Nephron (organoid): Measurements from ENCODE around the gene ANKRD17.

Source experiments
- H3K27ac Mint-ChIP-seq, 3 experiments: 2 replicates each; pipeline ENCODE4 v1.8.0; 2020; ENCODE audit warnings: mixed read lengths in 3 of 3, mild to moderate bottlenecking in 2 of 3, moderate library complexity in 1 of 3
- H3K27me3 Mint-ChIP-seq: 2 replicates; pipeline ENCODE4 v1.8.0; 2021; ENCODE audit warnings: low read depth, mild to moderate bottlenecking, moderate library complexity, mixed read lengths
- H3K36me3 Mint-ChIP-seq: 2 replicates; pipeline ENCODE4 v1.8.0; 2020; ENCODE audit warnings: low read depth, mixed read lengths
- H3K4me1 Mint-ChIP-seq: 2 replicates; pipeline ENCODE4 v1.8.0; 2020; ENCODE audit warnings: mixed read lengths
- H3K4me3 Mint-ChIP-seq, 3 experiments: 2 replicates each; pipeline ENCODE4 v1.8.0; 2020; ENCODE audit warnings: mild to moderate bottlenecking in 3 of 3, mixed read lengths in 3 of 3, moderate library complexity in 2 of 3
- H3K9me3 Mint-ChIP-seq: 2 replicates; pipeline ENCODE4 v1.8.0; 2020; ENCODE audit warnings: mixed read lengths
- TF ChIP-seq, protein P1 (sequence below), 3 experiments: fragments of 200-600 bp; sonication (generic); IDR thresholded peaks; one replicate each; pipeline ENCODE4 v1.5.0; 2021; ENCODE audit warnings: antibody characterized with exemption in 3 of 3; ENCODE audit not compliant: unreplicated experiment in 3 of 3

ANKRD17 gene

DNA sequence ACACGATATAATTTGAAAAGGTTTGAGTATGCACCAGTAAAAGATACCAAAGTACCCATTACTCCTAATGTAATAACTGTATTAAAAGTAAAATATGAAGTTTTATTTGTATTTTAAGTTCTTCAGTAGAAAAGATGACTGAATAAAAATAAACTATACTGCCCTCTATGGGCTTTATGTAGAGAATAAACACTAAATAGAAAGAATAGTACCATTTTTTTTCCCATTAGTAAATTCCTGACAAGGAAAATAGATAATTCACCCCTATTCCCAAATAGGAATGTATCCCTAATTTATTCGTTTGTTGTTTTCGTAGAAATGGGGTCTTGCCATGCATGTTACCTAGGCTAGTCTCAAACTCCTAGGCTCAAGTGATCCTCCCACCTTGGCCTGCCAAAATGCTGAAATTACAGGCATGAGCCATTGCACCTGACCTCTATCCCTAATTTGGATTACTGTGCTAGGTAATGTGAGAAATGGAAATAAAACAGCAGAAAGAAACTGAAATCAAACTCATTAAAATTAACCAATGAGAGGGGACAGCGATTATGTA, 115.5 kb downstream of the ANKRD17 start:
- TF ChIP-seq, protein P1, sequence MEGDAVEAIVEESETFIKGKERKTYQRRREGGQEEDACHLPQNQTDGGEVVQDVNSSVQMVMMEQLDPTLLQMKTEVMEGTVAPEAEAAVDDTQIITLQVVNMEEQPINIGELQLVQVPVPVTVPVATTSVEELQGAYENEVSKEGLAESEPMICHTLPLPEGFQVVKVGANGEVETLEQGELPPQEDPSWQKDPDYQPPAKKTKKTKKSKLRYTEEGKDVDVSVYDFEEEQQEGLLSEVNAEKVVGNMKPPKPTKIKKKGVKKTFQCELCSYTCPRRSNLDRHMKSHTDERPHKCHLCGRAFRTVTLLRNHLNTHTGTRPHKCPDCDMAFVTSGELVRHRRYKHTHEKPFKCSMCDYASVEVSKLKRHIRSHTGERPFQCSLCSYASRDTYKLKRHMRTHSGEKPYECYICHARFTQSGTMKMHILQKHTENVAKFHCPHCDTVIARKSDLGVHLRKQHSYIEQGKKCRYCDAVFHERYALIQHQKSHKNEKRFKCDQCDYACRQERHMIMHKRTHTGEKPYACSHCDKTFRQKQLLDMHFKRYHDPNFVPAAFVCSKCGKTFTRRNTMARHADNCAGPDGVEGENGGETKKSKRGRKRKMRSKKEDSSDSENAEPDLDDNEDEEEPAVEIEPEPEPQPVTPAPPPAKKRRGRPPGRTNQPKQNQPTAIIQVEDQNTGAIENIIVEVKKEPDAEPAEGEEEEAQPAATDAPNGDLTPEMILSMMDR (IDR thresholded peaks at IDR 0.05; ENCODE audit: unreplicated experiment in 3 of 3): peak in 1 of 3 experiments; percentile 46
- H3K27me3 Mint-ChIP-seq: no peaks in the 10 kb centered on the region
- peaks cover 10% of the 10 kb centered on the region for H3K4me1 Mint-ChIP-seq
- no peaks in the 10 kb centered on the region for H3K9me3 Mint-ChIP-seq
- H3K4me3 Mint-ChIP-seq: no peak overlapping the region
- H3K27ac Mint-ChIP-seq: no peak overlapping the region
- peaks cover 68% of the 10 kb centered on the region for H3K36me3 Mint-ChIP-seq

DNA sequence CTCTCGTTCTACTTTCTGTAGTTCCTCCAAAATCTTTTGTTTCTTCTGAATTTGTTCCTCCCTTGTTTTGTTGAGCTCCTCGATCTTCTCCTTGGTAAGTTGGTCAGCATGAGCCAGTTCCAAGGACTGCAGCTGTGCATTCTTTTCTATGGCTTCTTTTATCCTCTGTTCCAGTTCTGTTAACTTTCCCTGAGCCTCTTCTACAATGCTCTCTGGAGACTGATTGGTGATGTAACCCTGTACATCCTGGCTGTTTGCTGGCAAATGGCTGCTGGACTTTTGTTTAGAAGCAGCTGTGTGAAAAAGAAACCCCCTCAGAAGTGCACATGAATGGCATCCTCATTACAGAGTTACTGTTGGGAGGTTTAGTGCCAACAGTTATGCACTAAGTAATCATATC, 118.6 kb downstream of the ANKRD17 start:
- Mint-ChIP-seq H3K27ac (peak overlapping the region; percentile 48 to 83 (median 71)), H3K4me1 (peaks cover 10% of the 10 kb centered on the region), H3K27me3 (no peaks in the 10 kb centered on the region), H3K4me3 (peak overlapping the region in 2 of 3 experiments; percentile 72 to 74), H3K9me3 (no peaks in the 10 kb centered on the region), H3K36me3 (peaks cover 60% of the 10 kb centered on the region)
- TF ChIP-seq, protein P1 (IDR thresholded peaks at IDR 0.05; ENCODE audit: unreplicated experiment in 3 of 3): no peak

DNA sequence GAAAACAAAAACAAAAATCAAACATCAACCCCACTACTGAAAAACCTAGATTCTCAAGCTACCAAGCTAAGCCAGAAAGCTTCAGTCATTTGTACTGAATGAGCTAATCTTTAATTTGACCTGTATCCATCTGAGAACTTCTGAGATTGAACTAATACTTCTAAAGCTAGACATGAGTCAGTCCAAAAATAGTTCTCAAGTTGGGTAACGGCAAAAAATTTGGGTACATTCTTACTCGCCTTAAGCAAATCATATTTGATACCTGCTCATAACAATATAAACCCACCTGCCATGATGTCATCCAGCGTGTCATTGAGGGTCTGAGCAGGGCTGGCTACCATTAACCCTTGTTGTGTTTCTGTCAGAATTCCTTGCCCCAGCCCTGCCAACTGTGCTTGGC, 119.4 kb downstream of the ANKRD17 start:
- no peak overlapping the region for H3K27ac Mint-ChIP-seq
- TF ChIP-seq, protein P1 (IDR thresholded peaks at IDR 0.05; ENCODE audit: unreplicated experiment in 3 of 3): no peak
- peak overlapping the region in 2 of 3 experiments; percentile 19 to 53 for H3K4me3 Mint-ChIP-seq
- peaks cover 60% of the 10 kb centered on the region for H3K36me3 Mint-ChIP-seq
- no peaks in the 10 kb centered on the region for H3K27me3 Mint-ChIP-seq
- no peaks in the 10 kb centered on the region for H3K9me3 Mint-ChIP-seq
- peaks cover 10% of the 10 kb centered on the region for H3K4me1 Mint-ChIP-seq

DNA sequence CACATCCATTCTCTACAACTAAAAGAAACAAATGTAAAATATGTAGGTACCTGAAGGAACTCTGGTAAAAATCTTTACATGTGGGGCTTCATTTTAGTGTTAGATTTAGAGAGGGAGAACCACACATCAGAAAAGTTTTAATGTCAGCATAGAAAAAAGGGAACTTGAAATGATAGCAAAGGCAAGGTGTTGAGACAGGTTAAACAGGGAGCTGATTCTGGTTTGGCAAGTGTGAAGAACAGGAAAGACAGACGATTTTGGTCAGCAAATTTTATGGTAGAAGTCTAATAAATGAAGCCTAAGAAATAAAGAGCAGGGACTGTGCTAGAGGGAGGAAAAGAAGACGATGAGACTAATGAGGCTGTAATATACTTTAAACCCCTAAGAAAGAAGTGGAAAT, 121.5 kb downstream of the ANKRD17 start:
- Mint-ChIP-seq H3K4me3 (no peak overlapping the region), H3K27me3 (no peaks in the 10 kb centered on the region), H3K27ac (no peak overlapping the region), H3K36me3 (peaks cover 61% of the 10 kb centered on the region), H3K4me1 (peaks cover 10% of the 10 kb centered on the region), H3K9me3 (no peaks in the 10 kb centered on the region)
- TF ChIP-seq, protein P1 (IDR thresholded peaks at IDR 0.05; ENCODE audit: unreplicated experiment in 3 of 3): no peak

DNA sequence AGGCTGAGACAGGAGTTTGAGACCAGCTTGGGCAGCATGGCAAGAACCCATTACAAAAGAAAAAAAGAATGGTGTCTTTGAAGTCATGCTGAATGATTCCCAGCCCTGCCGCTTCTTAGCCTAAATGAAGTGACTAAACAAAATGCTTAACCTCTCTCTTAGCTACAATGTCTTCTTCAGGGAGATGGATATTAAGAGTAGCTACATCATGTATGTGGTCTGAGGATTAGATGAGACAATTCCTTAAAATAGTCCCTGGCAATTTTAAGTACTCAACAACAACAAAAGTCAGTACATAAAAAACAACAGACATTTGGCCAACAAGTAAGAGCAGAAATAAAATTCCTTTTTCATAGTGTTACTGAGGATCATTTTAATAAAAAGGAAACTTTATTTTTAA, 124.8 kb downstream of the ANKRD17 start:
- H3K27me3 Mint-ChIP-seq: no peaks in the 10 kb centered on the region
- H3K9me3 Mint-ChIP-seq: no peaks in the 10 kb centered on the region
- H3K36me3 Mint-ChIP-seq: peaks cover 54% of the 10 kb centered on the region
- no peak overlapping the region for H3K27ac Mint-ChIP-seq
- peaks cover 4% of the 10 kb centered on the region for H3K4me1 Mint-ChIP-seq
- H3K4me3 Mint-ChIP-seq: no peak overlapping the region
- TF ChIP-seq, protein P1 (IDR thresholded peaks at IDR 0.05; ENCODE audit: unreplicated experiment in 3 of 3): no peak

DNA sequence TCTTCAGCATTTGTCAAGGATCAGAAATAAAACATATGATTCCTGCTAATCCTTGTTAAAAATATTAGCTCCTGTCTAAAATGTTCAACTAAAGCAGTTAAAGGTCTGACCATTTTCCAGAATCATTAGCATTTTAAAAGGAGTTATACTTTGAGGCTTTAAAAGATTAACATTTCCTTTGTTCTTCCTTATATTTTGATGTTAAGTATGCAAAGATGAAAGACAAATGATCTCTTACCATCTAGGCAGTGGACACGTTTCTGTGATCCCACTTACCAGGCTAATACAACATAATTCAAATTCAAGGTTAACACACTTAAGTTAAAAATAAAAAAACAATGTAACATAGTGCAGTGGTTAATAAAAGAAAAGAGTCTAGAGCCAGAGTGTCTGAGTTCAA, 127.3 kb downstream of the ANKRD17 start:
- TF ChIP-seq, protein P1 (IDR thresholded peaks at IDR 0.05; ENCODE audit: unreplicated experiment in 3 of 3): no peak
- Mint-ChIP-seq H3K4me3 (no peak overlapping the region), H3K36me3 (peaks cover 57% of the 10 kb centered on the region), H3K27me3 (no peaks in the 10 kb centered on the region), H3K27ac (no peak overlapping the region), H3K9me3 (no peaks in the 10 kb centered on the region), H3K4me1 (no peaks in the 10 kb centered on the region)
